CD14-positive monocyte (primary cell): ENCODE data around the gene PKD2L1. TPM values are rescaled to one million over a fixed set of nuclear protein-coding genes. Genes with fewer than 3 reads are reported as not detected.

Experiments used
- DNase-seq, 3 donors: peaks; one replicate each; pipeline ENCODE4 v3.0.0-alpha.2; 2011 to 2022
- H2AFZ ChIP-seq: 2 replicates; pipeline ENCODE4 v1.6.0; 2012; ENCODE audit warnings: mild to moderate bottlenecking, low read depth, low read length, inconsistent platforms; ENCODE audit not compliant: insufficient read depth, poor library complexity, severe bottlenecking
- H3K27ac ChIP-seq, 2 donors: 1 replicate in 1 of 2; 2 replicates in 1 of 2; pipeline ENCODE4 v1.5.1; 2012 to 2013; ENCODE audit warnings: low read length in 2 of 2, control low read depth in 1 of 2, inconsistent platforms in 1 of 2, low read depth in 1 of 2, mild to moderate bottlenecking in 1 of 2
- H3K27me3 ChIP-seq, 2 donors: one replicate each; pipeline versions ENCODE4 v1.6.0 to v1.6.1; 2011 to 2013; ENCODE audit warnings: low read length in 2 of 2; ENCODE audit not compliant: control insufficient read depth in 2 of 2, insufficient read depth in 2 of 2
- H3K36me3 ChIP-seq, 2 donors: replicated peaks in 1 of 2; 1 replicate in 1 of 2; 2 replicates in 1 of 2; pipeline versions ENCODE4 v1.5.1 to v1.6.1; 2012 to 2013; ENCODE audit warnings: low read length in 2 of 2, control low read depth in 1 of 2, inconsistent platforms in 1 of 2, mild to moderate bottlenecking in 1 of 2; ENCODE audit not compliant: insufficient read depth in 2 of 2, control insufficient read depth in 1 of 2
- H3K4me1 ChIP-seq, 2 donors: 1 replicate in 1 of 2; 2 replicates in 1 of 2; pipeline versions ENCODE4 v1.5.1 to v1.6.1; 2012 to 2013; ENCODE audit warnings: low read length in 2 of 2, control low read depth in 1 of 2, inconsistent platforms in 1 of 2, mild to moderate bottlenecking in 1 of 2, moderate library complexity in 1 of 2; ENCODE audit not compliant: insufficient read depth in 2 of 2, control insufficient read depth in 1 of 2
- H3K4me2 ChIP-seq: replicated peaks from 2 replicates; pipeline ENCODE3; 2012; ENCODE audit warnings: low read length, moderate library complexity, mild to moderate bottlenecking; ENCODE audit not compliant: poor library complexity, severe bottlenecking; ENCODE audit errors: extremely low read depth
- H3K4me3 ChIP-seq, 3 experiments: fragments of 200-600 bp in 1 of 3; sonication (generic) in 1 of 3; replicated peaks in 1 of 3; 1 replicate in 2 of 3; 2 replicates in 1 of 3; pipeline ENCODE4 v1.5.1; 2011 to 2013; ENCODE audit warnings: low read length in 3 of 3, mild to moderate bottlenecking in 3 of 3, control low read depth in 2 of 3, low read depth in 2 of 3, inconsistent platforms in 1 of 3, moderate library complexity in 1 of 3
- H3K79me2 ChIP-seq: 2 replicates; pipeline ENCODE4 v1.6.0; 2012; ENCODE audit warnings: mild to moderate bottlenecking, control low read depth, inconsistent platforms, low read length, moderate library complexity; ENCODE audit not compliant: insufficient read depth
- H3K9ac ChIP-seq: 2 replicates; pipeline ENCODE4 v1.6.0; 2017; ENCODE audit warnings: low read length, mild to moderate bottlenecking; ENCODE audit not compliant: insufficient read depth, poor library complexity, severe bottlenecking
- H3K9me3 ChIP-seq, 2 donors: replicated peaks in 1 of 2; 1 replicate in 1 of 2; 2 replicates in 1 of 2; pipeline versions ENCODE4 v1.5.1 to v1.6.1; 2012 to 2013; ENCODE audit warnings: low read length in 2 of 2, control low read depth in 1 of 2; ENCODE audit not compliant: control insufficient read depth in 1 of 2, insufficient read depth in 1 of 2
- H4K20me1 ChIP-seq: 2 replicates; pipeline ENCODE4 v1.6.0; 2012; ENCODE audit warnings: mild to moderate bottlenecking, low read length, control low read depth, moderate library complexity; ENCODE audit not compliant: insufficient read depth
- H3K27ac Mint-ChIP-seq, 7 donors: one replicate each; pipeline ENCODE4 v1.8.0; 2020; ENCODE audit warnings: mild to moderate bottlenecking in 7 of 7, mixed read lengths in 7 of 7, moderate library complexity in 6 of 7, inconsistent platforms in 2 of 7
- H3K27me3 Mint-ChIP-seq, 3 donors: one replicate each; pipeline ENCODE4 v1.8.0; 2021 to 2022; ENCODE audit warnings: low read depth in 3 of 3, mild to moderate bottlenecking in 3 of 3, mixed read lengths in 3 of 3, moderate library complexity in 3 of 3, inconsistent platforms in 1 of 3
- H3K36me3 Mint-ChIP-seq, 2 donors: one replicate each; pipeline ENCODE4 v1.8.0; 2020; ENCODE audit warnings: mixed read lengths in 2 of 2, inconsistent platforms in 1 of 2, mild to moderate bottlenecking in 1 of 2
- H3K4me1 Mint-ChIP-seq: one replicate; pipeline ENCODE4 v1.8.0; 2020; ENCODE audit warnings: mild to moderate bottlenecking, mixed read lengths
- H3K4me3 Mint-ChIP-seq, 2 donors: one replicate each; pipeline ENCODE4 v1.8.0; 2020; ENCODE audit warnings: mild to moderate bottlenecking in 2 of 2, mixed read lengths in 2 of 2, moderate library complexity in 1 of 2
- H3K9me3 Mint-ChIP-seq, 7 donors: one replicate each; pipeline ENCODE4 v1.8.0; 2020 to 2022; ENCODE audit warnings: mixed read lengths in 7 of 7, mild to moderate bottlenecking in 6 of 7, moderate library complexity in 6 of 7, inconsistent platforms in 2 of 7
- WGBS: methylation state at CpG from one replicate; pipeline ENCODE4 v1.1.5; 2013; ENCODE audit warnings: missing lambda C conversion rate; ENCODE audit not compliant: insufficient coverage; 5-methylcytosine and 5-hydroxymethylcytosine counted together
- intact Hi-C, 2 donors: fragments of 100-400 bp; cut with micrococcal nuclease; formaldehyde crosslinking; loops; one replicate each; pipeline versions ENCODE4 v1.15.0 to v1.15.1; 2023
- polyA plus RNA-seq, 3 donors: library from polyadenylated mRNA; depleted of rRNA in 1 of 3; unstranded in 2 of 3; stranded (reverse) in 1 of 3; fragments of 300-500 nt in 2 of 3; fragments of >200 nt in 1 of 3; fragmentation: Illumina TruSeq in 2 of 3; gene quantifications; 1 replicate in 2 of 3; 2 replicates in 1 of 3; pipeline ENCODE4 v1.2.3, GENCODE V29; 2012 to 2021
- TF ChIP-seq, protein P1 (sequence below): fragments of 200-600 bp; IDR thresholded peaks from one replicate; pipeline ENCODE4 v1.8.0; 2022; ENCODE audit warnings: antibody characterized with exemption, mild to moderate bottlenecking

The PKD2L1 gene
- polyA plus RNA-seq, 3 donors, result 0.15 to 1.5 TPM; not detected in 1

DNA sequence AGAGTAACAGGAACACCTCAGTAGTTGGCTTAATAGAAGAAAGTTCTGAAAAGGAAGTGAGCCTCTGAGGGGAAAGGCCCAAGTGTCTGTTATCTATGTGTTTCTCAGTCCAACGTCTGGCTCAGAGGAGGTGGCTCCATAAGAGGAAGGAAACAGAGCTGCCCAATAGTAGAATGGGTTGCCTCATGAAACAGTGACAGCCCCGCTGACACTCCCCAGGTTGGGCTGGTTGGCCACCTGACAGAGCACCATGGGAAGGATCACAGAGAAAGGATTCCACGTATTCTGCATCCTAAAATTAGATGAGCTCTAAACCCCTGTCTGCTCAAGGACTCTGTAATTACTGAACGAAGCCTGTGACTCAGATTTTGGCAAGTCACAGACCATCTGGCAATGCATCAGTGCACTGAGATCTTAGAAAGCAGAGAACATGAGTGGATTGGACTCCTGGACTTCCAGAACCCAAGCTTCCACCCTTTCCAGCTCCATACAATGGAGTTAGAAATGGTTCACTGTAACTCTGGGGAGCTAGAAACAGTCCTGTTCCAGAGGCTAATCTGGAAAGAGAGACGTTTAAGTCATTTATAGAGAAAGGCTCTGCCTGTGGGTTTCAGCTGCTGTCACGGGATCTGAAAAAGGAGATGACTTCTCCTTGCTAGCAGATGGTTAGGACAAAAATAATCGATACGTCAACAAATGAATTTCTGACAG is 2.9 kb downstream of the PKD2L1 start:
- Histone ChIP-seq H3K27ac (peak overlapping the region; percentile 21 to 73), H3K4me1 (peaks cover 16 to 18% of the 10 kb centered on the region in 2 donors), H3K9ac (no peak overlapping the region), H2AFZ (no peak overlapping the region), H3K4me3 (no peak overlapping the region), H3K27me3 (no peaks in the 10 kb centered on the region), H3K79me2 (no peaks in the 10 kb centered on the region), H3K9me3 (no peaks in the 10 kb centered on the region), H3K36me3 (no peaks in the 10 kb centered on the region), H3K4me2 (no peak overlapping the region), H4K20me1 (no peaks in the 10 kb centered on the region)
- 55% methylated on average over 5 of the region's 8 CpGs for WGBS
- Mint-ChIP-seq H3K27me3 (peaks cover 1 to 11% (median 10%) of the 10 kb centered on the region in 3 donors), H3K36me3 (no peaks in the 10 kb centered on the region), H3K4me1 (peaks cover 17% of the 10 kb centered on the region), H3K27ac (peak overlapping the region; percentile 66 to 90 (median 78)), H3K9me3 (no peaks in the 10 kb centered on the region), H3K4me3 (peak overlapping the region in 1 of 2 donors; percentile 21)
- peak; percentile 84 to 93 (median 92) for DNase-seq
- intact Hi-C loops, result no loop called here
- TF ChIP-seq, protein P1, sequence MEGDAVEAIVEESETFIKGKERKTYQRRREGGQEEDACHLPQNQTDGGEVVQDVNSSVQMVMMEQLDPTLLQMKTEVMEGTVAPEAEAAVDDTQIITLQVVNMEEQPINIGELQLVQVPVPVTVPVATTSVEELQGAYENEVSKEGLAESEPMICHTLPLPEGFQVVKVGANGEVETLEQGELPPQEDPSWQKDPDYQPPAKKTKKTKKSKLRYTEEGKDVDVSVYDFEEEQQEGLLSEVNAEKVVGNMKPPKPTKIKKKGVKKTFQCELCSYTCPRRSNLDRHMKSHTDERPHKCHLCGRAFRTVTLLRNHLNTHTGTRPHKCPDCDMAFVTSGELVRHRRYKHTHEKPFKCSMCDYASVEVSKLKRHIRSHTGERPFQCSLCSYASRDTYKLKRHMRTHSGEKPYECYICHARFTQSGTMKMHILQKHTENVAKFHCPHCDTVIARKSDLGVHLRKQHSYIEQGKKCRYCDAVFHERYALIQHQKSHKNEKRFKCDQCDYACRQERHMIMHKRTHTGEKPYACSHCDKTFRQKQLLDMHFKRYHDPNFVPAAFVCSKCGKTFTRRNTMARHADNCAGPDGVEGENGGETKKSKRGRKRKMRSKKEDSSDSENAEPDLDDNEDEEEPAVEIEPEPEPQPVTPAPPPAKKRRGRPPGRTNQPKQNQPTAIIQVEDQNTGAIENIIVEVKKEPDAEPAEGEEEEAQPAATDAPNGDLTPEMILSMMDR, result no peak

DNA sequence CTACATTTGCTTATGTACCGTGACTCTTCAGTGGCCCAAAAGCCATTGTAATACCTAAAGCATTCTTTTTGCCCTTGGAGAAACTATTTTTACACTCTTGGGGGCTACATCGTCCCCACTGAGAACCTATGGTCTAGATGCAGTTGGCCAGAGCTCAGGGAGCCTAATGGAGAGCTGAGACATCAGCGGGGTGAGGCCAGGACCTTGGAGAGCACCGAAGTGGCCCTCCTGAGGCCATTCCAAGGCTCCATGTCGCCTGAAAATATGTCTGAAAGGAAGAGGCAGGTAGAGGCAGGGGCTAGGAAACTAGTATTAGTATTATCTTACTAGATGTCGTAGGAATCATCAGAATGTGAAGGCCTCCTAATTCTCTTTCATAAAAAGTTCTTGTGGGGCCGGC is 4.9 kb downstream of the PKD2L1 start:
- H3K9me3 ChIP-seq, result no peaks in the 10 kb centered on the region
- peaks cover 16 to 18% of the 10 kb centered on the region in 2 donors for H3K4me1 ChIP-seq
- H2AFZ ChIP-seq, result no peak overlapping the region
- no peak overlapping the region for H3K9ac ChIP-seq
- no peaks in the 10 kb centered on the region for H4K20me1 ChIP-seq
- no peaks in the 10 kb centered on the region for H3K36me3 Mint-ChIP-seq
- TF ChIP-seq, protein P1, result no peak
- H3K4me2 ChIP-seq, result no peak overlapping the region
- peaks cover 17% of the 10 kb centered on the region for H3K4me1 Mint-ChIP-seq
- no peak for DNase-seq
- H3K36me3 ChIP-seq, result no peaks in the 10 kb centered on the region
- H3K27me3 ChIP-seq, result peaks cover 2 to 7% of the 10 kb centered on the region in 2 donors
- peak overlapping the region in 2 of 7 donors; percentile 37 to 44 for H3K27ac Mint-ChIP-seq
- no peak overlapping the region for H3K4me3 ChIP-seq
- H3K79me2 ChIP-seq, result no peaks in the 10 kb centered on the region
- peaks cover 0 to 8% (median 5%) of the 10 kb centered on the region in 3 donors for H3K27me3 Mint-ChIP-seq
- H3K27ac ChIP-seq, result no peak overlapping the region
- intact Hi-C loops, result no loop called here
- WGBS, result 85% methylated on average over 3 of the region's 7 CpGs
- H3K4me3 Mint-ChIP-seq, result no peak overlapping the region
- no peaks in the 10 kb centered on the region for H3K9me3 Mint-ChIP-seq
